Epithelial cell of proximal tubule (primary cell): ENCODE data around the gene PRKN. TPM values are rescaled to one million over a fixed set of nuclear protein-coding genes. Genes with fewer than 3 reads are reported as not detected.

Experiments used
- DNase-seq: peaks from one replicate; pipeline ENCODE4 v3.0.0-alpha.2; 2011; ENCODE audit warnings: low read depth
- H3K4me3 ChIP-seq: 2 replicates; pipeline ENCODE4 v1.5.1; 2011; ENCODE audit warnings: low read depth, mild to moderate bottlenecking, low read length
- total RNA-seq: library from RNA; depleted of rRNA; stranded (reverse); fragments of >200 nt; gene quantifications from 2 replicates; pipeline ENCODE4 v1.2.3, GENCODE V29; 2015
- TF ChIP-seq, protein P1 (sequence below): conservative IDR thresholded peaks from 2 replicates; pipeline ENCODE4 v1.5.1; 2012; ENCODE audit warnings: low read depth, mild to moderate bottlenecking, low read length

Gene PRKN
- total RNA-seq, 1 donor from 2014 or later: 0.58 TPM

DNA sequence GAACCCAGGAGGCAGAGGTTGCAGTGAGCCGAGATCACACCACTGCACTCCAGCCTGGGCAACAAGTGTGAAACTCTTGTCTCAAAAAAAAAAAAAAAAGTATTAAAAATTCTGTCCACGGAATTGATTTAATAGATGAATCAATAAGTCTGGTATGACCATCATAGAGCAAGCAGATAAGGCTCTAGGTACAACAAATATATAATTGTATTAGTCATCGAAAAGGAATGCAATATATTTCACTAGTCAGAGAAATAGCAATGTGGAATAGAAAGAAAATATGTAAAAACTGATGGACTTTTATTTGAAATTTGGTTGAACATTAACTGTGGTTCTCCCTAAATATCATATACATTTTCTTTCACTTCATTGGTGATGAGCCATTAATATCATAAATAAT lies 976.9 kb downstream of the PRKN start:
- no peak overlapping the region for H3K4me3 ChIP-seq
- TF ChIP-seq, protein P1, sequence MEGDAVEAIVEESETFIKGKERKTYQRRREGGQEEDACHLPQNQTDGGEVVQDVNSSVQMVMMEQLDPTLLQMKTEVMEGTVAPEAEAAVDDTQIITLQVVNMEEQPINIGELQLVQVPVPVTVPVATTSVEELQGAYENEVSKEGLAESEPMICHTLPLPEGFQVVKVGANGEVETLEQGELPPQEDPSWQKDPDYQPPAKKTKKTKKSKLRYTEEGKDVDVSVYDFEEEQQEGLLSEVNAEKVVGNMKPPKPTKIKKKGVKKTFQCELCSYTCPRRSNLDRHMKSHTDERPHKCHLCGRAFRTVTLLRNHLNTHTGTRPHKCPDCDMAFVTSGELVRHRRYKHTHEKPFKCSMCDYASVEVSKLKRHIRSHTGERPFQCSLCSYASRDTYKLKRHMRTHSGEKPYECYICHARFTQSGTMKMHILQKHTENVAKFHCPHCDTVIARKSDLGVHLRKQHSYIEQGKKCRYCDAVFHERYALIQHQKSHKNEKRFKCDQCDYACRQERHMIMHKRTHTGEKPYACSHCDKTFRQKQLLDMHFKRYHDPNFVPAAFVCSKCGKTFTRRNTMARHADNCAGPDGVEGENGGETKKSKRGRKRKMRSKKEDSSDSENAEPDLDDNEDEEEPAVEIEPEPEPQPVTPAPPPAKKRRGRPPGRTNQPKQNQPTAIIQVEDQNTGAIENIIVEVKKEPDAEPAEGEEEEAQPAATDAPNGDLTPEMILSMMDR: no peak
- DNase-seq: no peak

DNA sequence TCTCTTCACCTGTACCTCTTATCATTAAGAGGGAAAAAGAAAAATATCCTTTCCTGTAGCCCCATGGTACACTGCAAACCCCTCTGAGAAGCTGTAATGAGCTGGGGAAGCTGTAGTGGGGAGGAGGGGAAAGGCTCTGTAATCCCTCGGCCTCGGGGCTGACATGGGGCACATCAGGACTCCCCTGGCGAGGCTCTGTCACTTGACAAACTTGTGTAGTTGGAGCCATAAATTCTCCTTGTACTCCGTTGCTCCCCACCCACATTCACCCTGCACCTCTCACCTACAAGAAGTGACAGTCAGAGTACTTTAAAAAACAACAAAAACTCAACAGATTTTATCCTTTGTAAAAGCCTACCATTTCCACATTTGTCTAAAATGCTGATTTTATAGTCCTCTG lies 978.0 kb downstream of the PRKN start:
- H3K4me3 ChIP-seq: no peak overlapping the region
- DNase-seq: no peak
- TF ChIP-seq, protein P1: no peak

DNA sequence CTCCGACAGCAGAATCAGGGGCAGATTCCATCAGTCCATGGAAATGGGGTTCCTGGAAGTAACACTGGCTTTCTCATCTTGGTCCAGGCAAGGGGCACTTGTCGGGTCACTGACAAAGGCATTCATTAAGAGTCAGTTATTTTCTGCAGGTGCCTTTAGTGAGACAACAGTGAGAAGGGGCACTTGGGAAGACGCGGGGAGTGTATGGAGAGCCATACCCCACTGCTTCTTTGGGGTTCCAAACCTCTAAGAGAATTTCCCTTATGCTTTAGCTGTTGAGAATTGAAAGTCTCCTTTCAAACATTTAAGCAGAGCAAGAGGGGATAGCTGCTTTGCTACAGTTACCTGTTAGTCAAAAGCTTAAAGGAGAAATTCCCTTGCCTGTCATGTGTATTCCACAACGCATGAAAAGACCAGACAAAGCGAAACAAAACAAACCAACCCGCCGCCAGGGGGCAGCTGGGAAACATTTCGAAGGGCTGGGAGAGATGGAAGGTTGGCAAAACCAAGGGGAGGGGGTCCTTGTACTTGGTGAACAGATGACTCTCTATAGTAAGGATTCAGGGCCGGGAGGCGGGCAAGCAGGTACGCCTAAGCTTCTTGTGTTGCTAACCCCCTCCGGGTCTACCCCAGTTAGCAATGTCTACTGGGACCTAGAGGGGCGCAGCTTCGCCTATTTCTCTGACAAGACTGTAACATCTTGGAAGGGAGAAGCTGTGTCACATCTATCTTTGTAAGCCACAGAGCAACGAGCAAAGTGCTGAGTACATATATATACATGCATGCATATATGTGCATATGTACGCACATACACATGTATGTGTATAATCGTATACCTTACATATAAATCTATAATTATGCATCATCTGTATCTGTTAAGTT lies 978.8 kb downstream of the PRKN start:
- no peak for DNase-seq
- TF ChIP-seq, protein P1: peak; percentile 78

DNA sequence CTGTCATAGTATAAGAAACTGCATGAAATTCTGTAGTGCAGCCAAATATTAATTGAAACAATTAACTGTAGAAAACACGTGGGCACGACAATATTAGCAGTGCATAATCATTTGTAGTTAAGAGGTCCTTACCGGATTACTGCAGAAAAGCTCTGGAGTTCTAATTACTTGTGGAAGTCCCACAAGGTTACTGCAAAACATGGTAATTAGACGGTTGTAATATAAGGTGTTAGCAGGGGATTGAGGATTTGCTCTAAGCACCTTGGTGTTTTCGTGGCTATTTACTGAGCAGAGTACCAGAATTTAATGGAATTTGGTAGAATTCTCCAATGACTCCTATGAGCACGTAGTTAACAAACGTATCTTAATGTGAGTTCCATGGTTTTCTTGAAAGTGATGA lies 980.1 kb downstream of the PRKN start:
- no peak overlapping the region for H3K4me3 ChIP-seq
- TF ChIP-seq, protein P1: no peak
- no peak for DNase-seq

More for the DNA sequence above, 978.8 kb downstream of the PRKN start:
- no peak overlapping the region for H3K4me3 ChIP-seq

DNA sequence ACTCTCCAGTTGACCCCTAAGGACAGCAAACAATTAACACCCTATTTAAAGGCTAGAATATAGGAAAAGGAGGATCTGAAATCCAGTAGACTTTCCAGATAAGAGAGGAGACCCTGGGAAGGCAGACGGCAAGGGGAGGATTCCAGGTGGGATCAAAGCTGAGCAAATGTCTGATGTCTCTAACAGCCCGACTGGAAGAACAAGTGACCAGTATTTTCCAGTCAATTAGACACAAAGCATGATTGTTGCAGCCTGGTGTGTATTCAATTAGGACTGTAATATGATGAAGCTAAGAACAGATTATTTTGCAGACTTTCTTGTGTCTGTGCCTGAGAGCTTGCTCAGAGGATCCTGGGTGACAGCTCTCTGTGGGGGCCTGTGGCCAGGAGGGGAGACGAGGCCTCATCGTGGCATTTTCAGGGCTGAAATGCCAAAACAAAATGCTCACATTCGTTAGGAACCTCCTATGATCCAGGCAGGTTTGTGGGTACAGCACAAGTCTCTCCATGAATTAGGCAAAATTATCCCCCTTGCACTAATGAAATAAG lies 981.9 kb downstream of the PRKN start:
- no peak for DNase-seq
- TF ChIP-seq, protein P1: no peak

DNA sequence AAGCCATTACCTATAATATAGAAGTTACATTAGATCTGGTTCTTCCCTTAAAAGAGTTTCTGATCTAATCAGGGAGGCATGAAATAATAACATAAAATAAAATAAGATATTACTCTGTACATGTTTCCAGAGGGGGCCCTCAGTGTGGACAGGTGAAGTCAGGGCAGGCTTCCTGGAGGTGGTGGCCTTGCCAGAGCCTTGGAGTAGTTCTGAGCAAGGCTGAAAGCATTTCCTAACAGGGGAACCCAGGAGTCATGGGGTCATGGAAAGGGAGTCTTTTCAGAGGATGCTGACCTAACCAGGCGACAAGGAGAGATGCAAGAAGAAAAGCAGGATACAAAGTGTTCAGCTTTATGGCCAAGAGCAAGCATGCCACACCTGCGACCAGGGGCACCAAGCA lies 982.4 kb downstream of the PRKN start:
- no peak for DNase-seq
- H3K4me3 ChIP-seq: no peak overlapping the region
- TF ChIP-seq, protein P1: no peak

More for the DNA sequence above, 981.9 kb downstream of the PRKN start:
- H3K4me3 ChIP-seq: no peak overlapping the region
